ENCODE measurements around the gene DUSP11. TPM values are rescaled to one million over a fixed set of nuclear protein-coding genes. Genes with fewer than 3 reads are reported as not detected.

The DUSP11 gene
- total and polyA plus RNA-seq, 9 of the 15 experiments (the other 6 are each of a cell fraction or from before 2014, with no cell fraction given), result 20.7 to 79.8 (median 29.3) TPM

GRCh38 chr2:73736855-73737779 lies 42.8 kb downstream of the DUSP11 start, which contains the start of gene TPRKB (continued):
- TF ChIP-seq SMAD2 (IDR thresholded peaks at IDR 0.05; ENCODE audit: low read depth, low read length), result no peak
- peak; percentile 42; the same call in 1 of the 2 replicates for TF ChIP-seq PHB2 (IDR thresholded peaks at IDR 0.05; ENCODE audit: low read depth)
- no peak for TF ChIP-seq ESRRB (CRISPR knock-in tag; IDR thresholded peaks at IDR 0.05; ENCODE audit: borderline replicate concordance)
- TF ChIP-seq GATAD2B (IDR thresholded peaks at IDR 0.05; ENCODE audit: borderline replicate concordance), result peak; percentile 86
- TF ChIP-seq PML (IDR thresholded peaks at IDR 0.05; ENCODE audit: low read length), result peak; percentile 70; the same call in 1 of the 2 replicates
- no peak for TF ChIP-seq ZNF3 (CRISPR knock-in tag; IDR thresholded peaks at IDR 0.05)
- TF ChIP-seq CBX5 (IDR thresholded peaks at IDR 0.05; ENCODE audit: borderline replicate concordance, low read depth), result peak; percentile 87
- TF ChIP-seq CEBPG (CRISPR knock-in tag; IDR thresholded peaks at IDR 0.05), result no peak
- TF ChIP-seq CEBPG (tag; conservative IDR thresholded peaks at IDR 0.05 in 1 of 2, IDR thresholded peaks at IDR 0.05 in 1 of 2), result no peak
- no peak for TF ChIP-seq ATF4 (CRISPR knock-in tag; IDR thresholded peaks at IDR 0.05)
- TF ChIP-seq SMARCB1 (IDR thresholded peaks at IDR 0.05; ENCODE audit: insufficient read length, low read depth), result no peak
- TF ChIP-seq, protein P1, sequence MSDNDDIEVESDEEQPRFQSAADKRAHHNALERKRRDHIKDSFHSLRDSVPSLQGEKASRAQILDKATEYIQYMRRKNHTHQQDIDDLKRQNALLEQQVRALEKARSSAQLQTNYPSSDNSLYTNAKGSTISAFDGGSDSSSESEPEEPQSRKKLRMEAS (CRISPR knock-in tag; IDR thresholded peaks at IDR 0.05), result no peak
- no peak for TF ChIP-seq HMGN3 (IDR thresholded peaks at IDR 0.05; ENCODE audit: borderline replicate concordance, extremely low read depth, insufficient read length, low read depth, low read length)
- no peak for TF ChIP-seq ZNF445 (CRISPR knock-in tag; IDR thresholded peaks at IDR 0.05; ENCODE audit: low read depth)
- TF ChIP-seq E2F6 (IDR thresholded peaks at IDR 0.05; ENCODE audit: borderline replicate concordance in 1 of 2, extremely low read depth in 1 of 2, insufficient read depth in 1 of 2, insufficient read length in 1 of 2, low read depth in 1 of 2, low read length in 1 of 2, poor library complexity in 1 of 2, severe bottlenecking in 1 of 2), result peak in 1 of 2 experiments; percentile 25
- TF ChIP-seq ZNF24 (IDR thresholded peaks at IDR 0.05), result no peak
- TF ChIP-seq MBD2 (IDR thresholded peaks at IDR 0.05; ENCODE audit: borderline replicate concordance, low read depth), result peak; percentile 67; the same call in 1 of the 2 replicates
- peak; percentile 83 for TF ChIP-seq NCOA1 (IDR thresholded peaks at IDR 0.05; ENCODE audit: low read depth)
- TF ChIP-seq ZNF239 (CRISPR knock-in tag; IDR thresholded peaks at IDR 0.05), result no peak; the same call in 1 of the 2 replicates
- TF ChIP-seq ZNF785 (CRISPR knock-in tag; IDR thresholded peaks at IDR 0.05), result no peak
- TF ChIP-seq CBX8 (IDR thresholded peaks at IDR 0.05; ENCODE audit: borderline replicate concordance, extremely low read depth, low read depth, low read length, poor library complexity, severe bottlenecking), result no peak
- no peak for TF ChIP-seq NR3C1 (CRISPR knock-in tag; IDR thresholded peaks at IDR 0.05)
- TF ChIP-seq THRB (CRISPR knock-in tag; conservative IDR thresholded peaks at IDR 0.05), result no peak
- no peak for TF ChIP-seq PRMT5 (CRISPR knock-in tag; IDR thresholded peaks at IDR 0.05)
